ENCODE results near the gene SH3GLB2.

The SH3GLB2 gene

DNA sequence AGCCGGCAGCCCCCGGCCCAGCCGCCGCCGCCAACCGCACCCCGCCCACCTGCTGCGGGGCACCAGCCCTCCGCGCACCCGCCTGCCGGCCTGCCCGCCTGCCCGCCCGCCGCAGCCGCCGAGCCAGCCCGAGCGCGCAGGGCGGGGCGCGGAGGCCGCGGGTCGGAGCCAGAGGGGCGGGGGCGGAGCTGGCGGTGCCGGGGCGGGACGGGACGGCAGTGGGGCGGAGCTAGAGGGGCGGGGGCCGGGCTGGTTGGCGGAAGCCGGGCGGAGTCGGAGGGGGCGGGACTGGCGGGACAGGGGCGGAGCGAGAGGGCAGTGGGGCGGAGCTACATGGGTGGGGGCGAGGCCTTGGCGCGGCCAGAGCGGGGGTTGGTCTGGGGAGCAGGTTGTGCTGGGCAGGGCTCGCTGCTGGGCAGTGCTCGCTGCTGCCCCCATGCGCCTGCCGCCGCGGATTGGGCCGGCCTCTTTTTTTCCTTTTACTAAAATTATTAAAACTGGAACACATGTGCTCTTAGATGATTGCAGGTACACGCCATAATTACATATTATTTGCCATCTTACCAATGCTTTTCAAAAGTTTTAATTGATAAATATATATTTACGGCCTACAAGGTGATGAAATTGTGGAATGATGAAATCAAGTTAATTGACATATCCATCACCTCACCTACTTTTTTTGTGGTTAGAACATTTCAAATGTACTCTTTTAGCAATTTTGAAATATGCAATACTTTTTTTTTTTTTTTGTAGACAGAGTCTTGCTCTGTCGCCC is at the start of gene SH3GLB2:
SH3GLB2 (minus strand) TSS at position 140 of the 775 bp plus-strand sequence. CDS start 177 bp downstream, outside the sequence.
- DNase-seq, result peak; percentile 97 to 99

DNA sequence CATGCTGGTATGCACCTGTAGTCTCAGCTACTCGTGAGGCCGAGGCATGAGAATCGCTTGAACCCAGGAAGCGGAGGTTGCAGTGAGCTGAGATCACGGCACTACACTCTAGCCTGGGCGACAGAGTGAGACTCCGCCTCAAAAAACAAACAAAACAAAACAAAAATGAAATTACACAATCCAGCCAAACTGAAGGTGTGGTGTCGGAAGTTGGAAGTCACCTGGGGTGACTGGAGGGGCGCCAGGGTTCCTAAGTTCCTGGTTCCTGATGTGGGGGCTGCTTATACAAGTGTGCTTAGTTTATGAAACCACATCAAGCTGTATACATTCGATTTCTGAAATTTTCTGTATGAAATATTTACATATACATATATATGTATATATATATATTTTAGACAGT is 49.1 kb upstream of the SH3GLB2 start:
- no peak for DNase-seq

- DNase-seq, result no peak
Observed at GRCh38 chr9:129076640-129077037, 48.5 kb upstream of the SH3GLB2 start.

GRCh38 chr9:129075996-129076639 is 48.0 kb upstream of the SH3GLB2 start:
- DNase-seq, result no peak

- no peak for DNase-seq
Observed at GRCh38 chr9:129074106-129074505, 46.0 kb upstream of the SH3GLB2 start.

DNA sequence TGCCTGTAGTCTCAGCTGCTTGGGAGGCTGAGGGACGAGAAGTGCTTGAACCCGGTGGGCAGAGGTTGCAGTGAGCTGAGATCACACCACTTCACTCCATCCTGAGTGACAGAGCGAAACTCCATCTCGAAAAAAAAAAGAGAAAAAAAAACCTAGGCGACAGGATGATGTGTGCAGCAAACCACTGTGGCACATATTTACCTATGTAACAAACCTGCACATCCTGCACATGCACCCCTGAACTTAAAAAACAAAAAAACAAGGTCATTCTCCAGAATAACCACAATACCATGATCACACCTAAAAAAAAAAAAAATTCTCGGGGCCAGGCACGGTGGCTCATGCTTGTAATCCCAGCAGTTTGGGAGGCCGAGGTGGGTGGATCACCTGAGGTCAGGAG is 45.3 kb upstream of the SH3GLB2 start:
- no peak for DNase-seq

DNA sequence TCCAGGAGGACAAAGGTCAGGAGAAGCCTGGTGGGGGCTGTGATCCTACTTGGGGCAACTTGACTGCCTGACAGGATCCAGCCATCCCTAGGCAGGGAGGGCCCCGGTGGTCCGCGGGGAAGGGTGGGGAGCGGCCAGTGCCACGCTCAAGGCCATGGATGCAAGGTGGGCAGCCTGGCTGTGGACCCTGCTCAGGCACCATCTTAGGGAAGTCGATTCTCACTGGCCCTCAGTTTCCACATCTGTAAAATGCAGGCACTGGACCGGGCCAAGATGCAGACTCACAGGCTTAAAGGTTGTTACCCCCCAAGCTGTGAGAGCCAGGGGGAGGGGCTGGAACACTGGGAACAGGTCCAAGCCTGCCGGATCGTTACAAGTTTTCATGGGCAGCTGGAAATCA is 44.0 kb upstream of the SH3GLB2 start:
- no peak for DNase-seq

GRCh38 chr9:129071526-129072126 is 43.5 kb upstream of the SH3GLB2 start:
- DNase-seq, result no peak

- no peak for DNase-seq
Observed at GRCh38 chr9:129070696-129071525, 42.8 kb upstream of the SH3GLB2 start.

GRCh38 chr9:129069862-129070641 is 41.9 kb upstream of the SH3GLB2 start:
- DNase-seq, result no peak

GRCh38 chr9:129068990-129069861 is 41.1 kb upstream of the SH3GLB2 start:
- peak; percentile 23 to 40 for DNase-seq

- no peak for DNase-seq
Observed at GRCh38 chr9:129068110-129068509, 40.0 kb upstream of the SH3GLB2 start.

- DNase-seq, result no peak
Observed at GRCh38 chr9:129064499-129064908, 36.4 kb upstream of the SH3GLB2 start.

- no peak for DNase-seq
Observed at GRCh38 chr9:129063061-129063460, 34.9 kb upstream of the SH3GLB2 start.

- no peak for DNase-seq
Observed at GRCh38 chr9:129060991-129061390, 32.9 kb upstream of the SH3GLB2 start.

DNA sequence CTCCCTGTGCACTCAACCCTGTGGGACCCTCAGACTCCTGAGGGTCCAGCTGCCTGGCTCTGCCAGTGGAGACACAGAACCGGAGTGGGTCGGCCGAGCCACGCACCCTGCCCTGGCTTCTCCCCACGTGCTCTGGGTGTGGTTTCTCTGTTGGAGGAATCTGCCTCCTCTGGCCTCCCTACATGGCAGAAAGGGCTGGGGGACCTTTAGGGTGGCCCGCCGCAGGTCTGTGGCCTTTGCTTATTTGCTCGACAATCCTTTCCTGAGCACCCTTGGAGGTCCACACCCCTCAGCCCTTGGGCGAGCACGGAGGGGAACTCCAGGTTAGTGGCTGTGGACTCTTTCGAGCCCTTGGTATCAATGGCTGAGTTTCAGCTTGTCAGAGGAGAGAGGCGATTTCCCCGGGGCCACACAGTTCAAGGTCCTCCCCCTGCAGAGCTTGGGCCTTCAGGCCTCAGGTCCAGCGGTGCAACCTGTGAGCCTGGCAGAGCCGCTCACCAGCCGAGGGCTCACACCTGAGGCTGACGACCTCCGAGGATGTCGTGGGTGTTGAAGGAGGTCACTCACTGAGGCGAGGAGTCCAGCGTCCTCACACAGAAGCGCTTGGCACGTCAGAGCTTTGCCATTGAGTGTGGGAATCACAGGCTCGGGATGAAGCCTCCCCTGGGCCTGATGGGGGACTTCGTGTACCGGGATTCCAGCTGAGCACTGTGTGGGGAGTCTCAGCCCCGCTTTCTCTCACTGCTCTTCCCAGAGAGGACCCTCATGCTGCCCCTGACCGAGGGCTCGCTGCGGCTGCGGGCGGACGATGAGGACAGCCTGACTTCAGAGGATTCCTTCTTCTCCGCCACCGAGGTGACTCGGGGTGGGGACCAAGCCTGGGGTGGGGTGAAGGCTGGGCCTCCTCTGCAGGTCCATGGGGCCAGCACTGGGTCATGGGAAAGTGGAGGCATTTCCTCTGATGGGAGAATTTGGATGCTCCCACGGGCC is 32.0 kb upstream of the SH3GLB2 start:
- no peak for DNase-seq

GRCh38 chr9:129058965-129059795 is 31.0 kb upstream of the SH3GLB2 start:
- DNase-seq, result no peak

GRCh38 chr9:129054163-129054851 is 26.2 kb upstream of the SH3GLB2 start:
- DNase-seq, result no peak

All from stimulated activated CD4-positive, alpha-beta T cell treated with anti-CD3 and anti-CD28 coated beads, Interleukin-2, amount 100 ng/mL, for 48 hours (primary cell).